ENCODE results near the gene KLHL35. TPM values are rescaled to one million over a fixed set of nuclear protein-coding genes. Genes with fewer than 3 reads are reported as not detected.
"Not testable (repeated sequence)": the region's sequence is repeated elsewhere in the genome, so short reads cannot be mapped to it uniquely, and the experiment has no call there.

KLHL35 gene
- total RNA-seq, 2 donors from 2014 or later: 4.4 to 4.6 TPM

- peaks cover 25% of the 10 kb centered on the region for H3K4me1 ChIP-seq
- intact Hi-C loops (cut with DNase I): no loop called here
- H3K27ac ChIP-seq: no peak overlapping the region
- H3K27me3 ChIP-seq: no peaks in the 10 kb centered on the region
- TF ChIP-seq CTCF (IDR thresholded peaks at IDR 0.05): no peak
- no peak for TF ChIP-seq POLR2A (IDR thresholded peaks at IDR 0.05)
- H3K9me3 ChIP-seq: no peaks in the 10 kb centered on the region
- ATAC-seq (no peak), DNase-seq (no peak)
- H3K36me3 ChIP-seq (replicated peaks in 1 of 2; ENCODE audit: insufficient read depth in 1 of 2, low read depth in 2 of 2): no peaks in the 10 kb centered on the region
- WGBS, 2 donors: 88 to 89% methylated on average over 14 of the region's 14 CpGs
- no peak overlapping the region for H3K4me3 ChIP-seq
Measured at GRCh38 chr11:75420224-75421034, 12.6 kb downstream of the KLHL35 start.

- Histone ChIP-seq H3K36me3 (replicated peaks in 1 of 2; ENCODE audit: insufficient read depth in 1 of 2, low read depth in 2 of 2) (peaks cover 0 to 3% of the 10 kb centered on the region in 2 donors), H3K4me3 (no peak overlapping the region), H3K9me3 (no peaks in the 10 kb centered on the region), H3K4me1 (no peaks in the 10 kb centered on the region), H3K27me3 (no peaks in the 10 kb centered on the region), H3K27ac (no peak overlapping the region)
- TF ChIP-seq CTCF (IDR thresholded peaks at IDR 0.05): no peak
- TF ChIP-seq POLR2A (IDR thresholded peaks at IDR 0.05): no peak
- ATAC-seq: no peak
- no peak for DNase-seq
- WGBS, 2 donors: 68 to 71% methylated on average over 2 of the region's 2 CpGs
- intact Hi-C loops (cut with DNase I): no loop called here
Measured at GRCh38 chr11:75413864-75414263, 19.1 kb downstream of the KLHL35 start.

- WGBS, 2 donors: 85 to 86% methylated on average over 10 of the region's 10 CpGs
- H3K27ac ChIP-seq; H3K27me3 ChIP-seq; H3K4me1 ChIP-seq; DNase-seq; H3K9me3 ChIP-seq; ATAC-seq; H3K4me3 ChIP-seq; H3K36me3 ChIP-seq (replicated peaks in 1 of 2; ENCODE audit: insufficient read depth in 1 of 2, low read depth in 2 of 2); intact Hi-C loops (cut with DNase I): not testable (repeated sequence)
Measured at GRCh38 chr11:75413146-75413545, 19.9 kb downstream of the KLHL35 start.

GRCh38 chr11:75409971-75410370 is 23.0 kb downstream of the KLHL35 start:
- H3K36me3 ChIP-seq (replicated peaks in 1 of 2; ENCODE audit: insufficient read depth in 1 of 2, low read depth in 2 of 2): peaks cover 3 to 14% of the 10 kb centered on the region in 2 donors
- H3K9me3 ChIP-seq; H3K27me3 ChIP-seq; H3K4me3 ChIP-seq; H3K4me1 ChIP-seq; DNase-seq; ATAC-seq; H3K27ac ChIP-seq; intact Hi-C loops (cut with DNase I): not testable (repeated sequence)
- WGBS, 2 donors: 91% methylated on average over 13 of the region's 33 CpGs; no CpG with 5 or more reads in 1 of the 2 donors

- no peak for TF ChIP-seq POLR2A (IDR thresholded peaks at IDR 0.05)
- no peak for TF ChIP-seq CTCF (IDR thresholded peaks at IDR 0.05)
- WGBS, 2 donors: 95% methylated on average over 2 of the region's 2 CpGs
- Histone ChIP-seq H3K36me3 (replicated peaks in 1 of 2; ENCODE audit: insufficient read depth in 1 of 2, low read depth in 2 of 2) (peaks cover 4 to 20% of the 10 kb centered on the region in 2 donors), H3K4me1 (no peaks in the 10 kb centered on the region), H3K4me3 (no peak overlapping the region), H3K27ac (no peak overlapping the region), H3K27me3 (no peaks in the 10 kb centered on the region), H3K9me3 (no peaks in the 10 kb centered on the region)
- ATAC-seq (no peak), DNase-seq (no peak)
- intact Hi-C loops (cut with DNase I): no loop called here
Measured at GRCh38 chr11:75408957-75409219, 24.1 kb downstream of the KLHL35 start.

GRCh38 chr11:75406338-75406777 is 26.6 kb downstream of the KLHL35 start:
- no peaks in the 10 kb centered on the region for H3K27me3 ChIP-seq
- intact Hi-C loops (cut with DNase I): no loop called here
- no peak for DNase-seq
- no peak overlapping the region for H3K4me3 ChIP-seq
- 20 to 33% methylated on average over 1 of the region's 1 CpG for WGBS, 2 donors
- ATAC-seq: no peak
- no peak for TF ChIP-seq CTCF (IDR thresholded peaks at IDR 0.05)
- TF ChIP-seq POLR2A (IDR thresholded peaks at IDR 0.05): no peak
- no peak overlapping the region for H3K27ac ChIP-seq
- H3K4me1 ChIP-seq: peaks cover 20% of the 10 kb centered on the region
- H3K9me3 ChIP-seq: no peaks in the 10 kb centered on the region
- peaks cover 4 to 32% of the 10 kb centered on the region in 2 donors for H3K36me3 ChIP-seq (replicated peaks in 1 of 2; ENCODE audit: insufficient read depth in 1 of 2, low read depth in 2 of 2)

Measured in body of pancreas (tissue), 4 donors.